ENCODE data around the gene TTLL11. TPM values are rescaled to one million over a fixed set of nuclear protein-coding genes. Genes with fewer than 3 reads are reported as not detected.

The TTLL11 gene
- total RNA-seq, 1 donor from 2014 or later, result 3.6 TPM

GRCh38 chr9:121976751-121977150 is 116.4 kb downstream of the TTLL11 start:
- H3K4me1 Mint-ChIP-seq, result peaks cover 19% of the 10 kb centered on the region
- no peak for TF ChIP-seq CTCF (IDR thresholded peaks at IDR 0.05)
- H3K27ac Mint-ChIP-seq, result no peak overlapping the region
- no peaks in the 10 kb centered on the region for H3K27me3 Mint-ChIP-seq
- no peaks in the 10 kb centered on the region for H3K36me3 Mint-ChIP-seq (ENCODE audit: low read depth)
- no peak overlapping the region for H3K4me3 Mint-ChIP-seq
- peaks cover 11% of the 10 kb centered on the region for H3K9me3 Mint-ChIP-seq
- intact Hi-C loops (cut with micrococcal nuclease), result no loop called here
- POLR2A ChIA-PET, result no interaction called here
- CTCF ChIA-PET, result no interaction called here
- DNase-seq, result no peak
- no peak for ATAC-seq (ENCODE audit: low read depth)

DNA sequence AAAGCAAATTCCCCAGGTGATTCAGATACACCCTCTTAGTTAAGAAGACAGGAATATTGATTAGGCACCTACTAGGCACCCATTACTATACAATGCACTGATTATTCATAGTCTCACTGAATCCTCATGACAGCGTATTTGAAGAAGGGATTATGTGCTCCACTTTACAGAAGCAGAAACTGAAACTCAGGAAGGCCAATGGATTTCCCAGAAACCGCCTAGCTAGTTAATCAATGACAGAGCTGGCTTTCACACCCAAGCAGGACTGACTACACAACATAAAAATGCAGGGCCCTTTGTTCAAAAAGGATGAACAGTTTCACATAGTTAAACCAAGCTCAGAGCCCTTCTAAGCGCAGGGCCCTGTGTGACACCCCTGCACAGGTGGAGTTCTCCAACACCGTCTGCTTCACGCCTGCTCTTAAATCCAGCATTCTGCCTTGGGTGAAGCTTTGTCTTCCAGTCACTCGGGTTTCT is 117.3 kb downstream of the TTLL11 start:
- intact Hi-C loops (cut with micrococcal nuclease), result no loop called here
- ChIA-PET POLR2A (no interaction called here), CTCF (no interaction called here)
- Mint-ChIP-seq H3K36me3 (ENCODE audit: low read depth) (no peaks in the 10 kb centered on the region), H3K4me1 (peaks cover 20% of the 10 kb centered on the region), H3K9me3 (peaks cover 5% of the 10 kb centered on the region), H3K27me3 (no peaks in the 10 kb centered on the region), H3K27ac (no peak overlapping the region), H3K4me3 (no peak overlapping the region)
- TF ChIP-seq CTCF (IDR thresholded peaks at IDR 0.05), result no peak
- ATAC-seq (ENCODE audit: low read depth) (no peak), DNase-seq (no peak)

DNA sequence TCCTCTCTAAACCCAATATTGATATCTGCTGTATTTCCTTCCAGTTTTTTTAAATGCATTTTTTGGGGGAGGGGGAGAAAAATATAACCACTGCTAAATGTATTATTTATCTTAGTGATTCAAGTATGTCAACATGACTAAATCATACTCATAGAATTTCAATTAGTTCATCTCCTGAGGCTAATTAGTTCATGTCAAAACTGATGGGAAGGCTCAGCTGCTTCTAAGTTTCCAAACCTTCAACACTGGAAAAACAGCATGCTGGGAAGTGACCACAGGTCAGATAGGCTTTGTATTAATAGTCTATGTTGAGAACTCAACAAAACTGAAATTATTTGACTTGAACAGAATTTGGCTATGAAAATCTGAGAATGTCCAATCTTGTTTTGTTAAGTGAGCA is 118.7 kb downstream of the TTLL11 start:
- peaks cover 20% of the 10 kb centered on the region for H3K4me1 Mint-ChIP-seq
- TF ChIP-seq CTCF (IDR thresholded peaks at IDR 0.05), result no peak
- ATAC-seq (ENCODE audit: low read depth) (no peak), DNase-seq (no peak)
- CTCF ChIA-PET, result no interaction called here
- no peaks in the 10 kb centered on the region for H3K27me3 Mint-ChIP-seq
- intact Hi-C loops (cut with micrococcal nuclease), result no loop called here
- POLR2A ChIA-PET, result no interaction called here
- H3K27ac Mint-ChIP-seq, result no peak overlapping the region
- H3K9me3 Mint-ChIP-seq, result peaks cover 4% of the 10 kb centered on the region
- H3K36me3 Mint-ChIP-seq (ENCODE audit: low read depth), result no peaks in the 10 kb centered on the region
- H3K4me3 Mint-ChIP-seq, result no peak overlapping the region

DNA sequence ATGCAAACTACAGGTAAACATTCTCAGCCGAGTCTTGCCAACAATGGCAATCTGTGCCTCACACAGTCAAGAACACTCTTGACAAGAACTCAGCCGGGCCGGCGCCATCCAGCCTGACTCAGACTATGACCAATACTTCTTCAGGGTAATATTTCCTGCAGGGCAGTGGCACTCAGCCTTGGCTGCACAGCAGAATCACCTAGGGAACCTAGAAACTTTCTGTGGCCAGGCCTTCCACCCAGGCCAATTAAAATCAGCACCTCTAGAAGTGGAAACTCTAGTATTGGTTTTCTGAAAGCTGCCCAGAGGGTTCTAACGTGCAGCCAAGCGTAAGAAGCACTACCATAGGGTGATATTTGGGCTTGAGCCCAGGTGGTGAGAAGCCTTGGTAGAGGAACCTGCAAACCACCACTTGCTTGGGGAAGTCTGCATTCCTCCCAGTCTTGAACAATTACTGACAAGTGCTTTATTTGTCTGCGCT is 120.6 kb downstream of the TTLL11 start:
- H3K27ac Mint-ChIP-seq, result no peak overlapping the region
- DNase-seq, result no peak
- intact Hi-C loops (cut with micrococcal nuclease), result no loop called here
- CTCF ChIA-PET, result no interaction called here
- no peak for TF ChIP-seq CTCF (IDR thresholded peaks at IDR 0.05)
- no peaks in the 10 kb centered on the region for H3K27me3 Mint-ChIP-seq
- ATAC-seq (ENCODE audit: low read depth), result peak; percentile 69
- no peaks in the 10 kb centered on the region for H3K36me3 Mint-ChIP-seq (ENCODE audit: low read depth)
- peaks cover 4% of the 10 kb centered on the region for H3K9me3 Mint-ChIP-seq
- no peak overlapping the region for H3K4me3 Mint-ChIP-seq
- H3K4me1 Mint-ChIP-seq, result peaks cover 22% of the 10 kb centered on the region
- POLR2A ChIA-PET, result no interaction called here

- H3K36me3 Mint-ChIP-seq (ENCODE audit: low read depth), result no peaks in the 10 kb centered on the region
- ChIA-PET CTCF (no interaction called here), POLR2A (no interaction called here)
- DNase-seq (no peak), ATAC-seq (ENCODE audit: low read depth) (no peak)
- no peak overlapping the region for H3K4me3 Mint-ChIP-seq
- no peak for TF ChIP-seq CTCF (IDR thresholded peaks at IDR 0.05)
- H3K4me1 Mint-ChIP-seq, result peaks cover 15% of the 10 kb centered on the region
- intact Hi-C loops (cut with micrococcal nuclease), result no loop called here
- H3K27me3 Mint-ChIP-seq, result no peaks in the 10 kb centered on the region
- no peak overlapping the region for H3K27ac Mint-ChIP-seq
- H3K9me3 Mint-ChIP-seq, result peaks cover 4% of the 10 kb centered on the region
These were observed 125.1 kb downstream of the TTLL11 start for GRCh38 chr9:121968056-121968455.

Measured in activated B cell treated with CpG ODN at 0.5 μM for 24 hours (primary cell).